Neural progenitor cell (in vitro differentiated cells): ENCODE measurements around the gene STPG4. TPM values are rescaled to one million over a fixed set of nuclear protein-coding genes. Genes with fewer than 3 reads are reported as not detected.

Experiments used
- DNase-seq: peaks from one replicate; pipeline ENCODE4 v3.0.0-alpha.2; 2016; ENCODE audit warnings: low spot score
- H2AFZ ChIP-seq: fragments of 200-600 bp; sonication (generic); replicated peaks from 2 replicates; pipeline ENCODE4 v1.6.1; 2016; ENCODE audit warnings: antibody characterized with exemption
- H3F3A ChIP-seq: fragments of 200-600 bp; sonication (generic); 2 replicates; pipeline ENCODE4 v1.6.1; 2016; ENCODE audit warnings: antibody characterized with exemption, low read depth
- H3K27ac ChIP-seq: fragments of 200-600 bp; sonication (generic); 2 replicates; pipeline ENCODE4 v1.5.1; 2016; ENCODE audit warnings: mild to moderate bottlenecking
- H3K27me3 ChIP-seq: fragments of 200-600 bp; sonication (generic); 2 replicates; pipeline ENCODE4 v1.6.1; 2016; ENCODE audit warnings: mild to moderate bottlenecking, moderate library complexity
- H3K36me3 ChIP-seq: fragments of 200-600 bp; sonication (generic); 2 replicates; pipeline ENCODE4 v1.5.1; 2016
- H3K4me1 ChIP-seq: fragments of 200-600 bp; sonication (generic); 2 replicates; pipeline ENCODE4 v1.6.1; 2016; ENCODE audit warnings: mixed run types
- H3K4me2 ChIP-seq: fragments of 200-600 bp; sonication (generic); 2 replicates; pipeline ENCODE4 v1.6.1; 2016
- H3K4me3 ChIP-seq: fragments of 200-600 bp; sonication (generic); 2 replicates; pipeline ENCODE4 v1.5.1; 2016
- H3K79me2 ChIP-seq: fragments of 200-600 bp; sonication (generic); 2 replicates; pipeline ENCODE4 v1.6.1; 2016; ENCODE audit warnings: low read depth
- H3K9ac ChIP-seq: fragments of 200-600 bp; sonication (generic); 2 replicates; pipeline ENCODE4 v1.6.1; 2016
- H3K9me3 ChIP-seq: fragments of 200-600 bp; sonication (generic); 2 replicates; pipeline ENCODE4 v1.5.1; 2016; ENCODE audit warnings: low read depth
- H4K20me1 ChIP-seq: fragments of 200-600 bp; sonication (generic); 2 replicates; pipeline ENCODE4 v1.6.1; 2016; ENCODE audit warnings: low read depth
- H3K27ac Mint-ChIP-seq: 3 replicates; pipeline ENCODE4 v1.8.0; 2021; ENCODE audit warnings: mixed read lengths
- H3K27me3 Mint-ChIP-seq: 2 replicates; pipeline ENCODE4 v1.8.0; 2022; ENCODE audit warnings: low read depth, mild to moderate bottlenecking, inconsistent platforms, moderate library complexity, mixed read lengths; ENCODE audit not compliant: insufficient read depth
- H3K36me3 Mint-ChIP-seq: 3 replicates; pipeline ENCODE4 v1.8.0; 2021; ENCODE audit warnings: mixed read lengths
- H3K4me1 Mint-ChIP-seq: 3 replicates; pipeline ENCODE4 v1.8.0; 2021; ENCODE audit warnings: mixed read lengths
- H3K4me3 Mint-ChIP-seq: 3 replicates; pipeline ENCODE4 v1.8.0; 2021; ENCODE audit warnings: mild to moderate bottlenecking, moderate library complexity, mixed read lengths
- H3K9me3 Mint-ChIP-seq: 3 replicates; pipeline ENCODE4 v1.8.0; 2020; ENCODE audit warnings: mixed read lengths
- EZH2 ChIP-seq: fragments of 200-600 bp; sonication (generic); IDR thresholded peaks from 2 replicates; pipeline ENCODE4 v1.6.1; 2017; ENCODE audit warnings: antibody characterized with exemption, mild to moderate bottlenecking, moderate library complexity
- EZH2phosphoT487 ChIP-seq: fragments of 200-600 bp; sonication (generic); IDR thresholded peaks from 2 replicates; pipeline ENCODE4 v1.6.1; 2017; ENCODE audit warnings: antibody characterized with exemption
- total RNA-seq: library from RNA; depleted of rRNA; stranded (reverse); fragments of >200 nt; gene quantifications from 2 replicates; pipeline ENCODE4 v1.2.3, GENCODE V29; 2015; ENCODE audit warnings: low replicate concordance
- TF ChIP-seq, protein P1 (sequence below): fragments of 200-600 bp; sonication (generic); IDR thresholded peaks from 2 replicates; pipeline ENCODE4 v1.5.1; 2017; ENCODE audit warnings: antibody characterized with exemption, mild to moderate bottlenecking

STPG4 gene
- total RNA-seq, 1 donor from 2014 or later = not detected

DNA sequence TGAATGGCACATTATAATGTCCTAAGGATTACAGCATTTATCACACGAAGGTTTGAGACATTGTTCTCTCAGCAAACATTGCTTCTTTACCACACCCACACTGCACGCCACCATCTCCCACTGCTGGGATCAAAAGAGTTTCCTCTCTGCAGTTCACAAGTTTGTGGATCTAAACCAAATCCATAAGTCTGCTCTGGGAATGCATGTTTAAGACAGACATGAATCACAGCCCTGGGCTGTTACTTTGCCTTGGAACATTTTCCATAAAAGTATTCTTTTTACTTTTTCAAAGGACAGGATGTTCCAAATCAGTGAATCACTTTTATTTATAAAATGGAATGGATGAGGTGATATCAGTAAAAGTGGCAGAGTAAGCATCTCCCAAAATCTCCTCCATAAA, 36.1 kb downstream of the STPG4 start:
- Histone ChIP-seq H3K4me2 (no peak overlapping the region), H3K79me2 (no peaks in the 10 kb centered on the region), H2AFZ (no peak overlapping the region), H3K4me1 (peaks cover 6% of the 10 kb centered on the region), H3K36me3 (no peaks in the 10 kb centered on the region), H3K9ac (no peak overlapping the region), H3F3A (no peaks in the 10 kb centered on the region), H3K27me3 (no peaks in the 10 kb centered on the region), H3K4me3 (no peak overlapping the region), H3K9me3 (no peaks in the 10 kb centered on the region), H4K20me1 (no peaks in the 10 kb centered on the region), H3K27ac (no peak overlapping the region)
- DNase-seq = no peak
- Mint-ChIP-seq H3K4me3 (no peak overlapping the region), H3K4me1 (peaks cover 19% of the 10 kb centered on the region), H3K27me3 (peaks cover 4% of the 10 kb centered on the region), H3K36me3 (no peaks in the 10 kb centered on the region), H3K9me3 (no peaks in the 10 kb centered on the region), H3K27ac (no peak overlapping the region)
- TF ChIP-seq EZH2phosphoT487 = no peak

DNA sequence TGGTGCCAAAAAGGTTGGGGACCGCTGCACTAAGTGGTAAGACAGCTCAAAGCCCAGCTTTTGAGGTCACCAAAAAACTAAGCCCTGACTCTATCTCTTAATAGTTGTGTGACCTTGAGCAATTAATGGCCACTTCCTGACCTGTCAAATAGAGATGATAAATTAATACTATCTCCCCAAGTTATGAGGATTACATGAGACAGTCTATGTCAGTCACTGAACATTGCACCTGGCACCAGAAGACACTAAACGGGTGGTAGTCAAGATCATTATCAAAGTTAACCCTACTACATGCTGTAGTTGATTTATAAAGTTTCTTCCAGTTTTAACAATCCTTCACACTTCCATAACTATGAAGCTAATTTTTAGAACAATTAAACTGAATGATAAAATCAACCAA, 36.5 kb downstream of the STPG4 start:
- Histone ChIP-seq H4K20me1 (no peaks in the 10 kb centered on the region), H3K27me3 (no peaks in the 10 kb centered on the region), H2AFZ (no peak overlapping the region), H3K4me2 (no peak overlapping the region), H3K9ac (no peak overlapping the region), H3K9me3 (no peaks in the 10 kb centered on the region), H3K27ac (no peak overlapping the region), H3K4me3 (no peak overlapping the region), H3F3A (no peaks in the 10 kb centered on the region), H3K36me3 (no peaks in the 10 kb centered on the region), H3K79me2 (no peaks in the 10 kb centered on the region), H3K4me1 (peaks cover 6% of the 10 kb centered on the region)
- Mint-ChIP-seq H3K9me3 (no peaks in the 10 kb centered on the region), H3K4me1 (peaks cover 19% of the 10 kb centered on the region), H3K4me3 (no peak overlapping the region), H3K27me3 (peaks cover 4% of the 10 kb centered on the region), H3K36me3 (no peaks in the 10 kb centered on the region), H3K27ac (no peak overlapping the region)
- no peak for TF ChIP-seq EZH2phosphoT487
- no peak for TF ChIP-seq EZH2
- TF ChIP-seq, protein P1, sequence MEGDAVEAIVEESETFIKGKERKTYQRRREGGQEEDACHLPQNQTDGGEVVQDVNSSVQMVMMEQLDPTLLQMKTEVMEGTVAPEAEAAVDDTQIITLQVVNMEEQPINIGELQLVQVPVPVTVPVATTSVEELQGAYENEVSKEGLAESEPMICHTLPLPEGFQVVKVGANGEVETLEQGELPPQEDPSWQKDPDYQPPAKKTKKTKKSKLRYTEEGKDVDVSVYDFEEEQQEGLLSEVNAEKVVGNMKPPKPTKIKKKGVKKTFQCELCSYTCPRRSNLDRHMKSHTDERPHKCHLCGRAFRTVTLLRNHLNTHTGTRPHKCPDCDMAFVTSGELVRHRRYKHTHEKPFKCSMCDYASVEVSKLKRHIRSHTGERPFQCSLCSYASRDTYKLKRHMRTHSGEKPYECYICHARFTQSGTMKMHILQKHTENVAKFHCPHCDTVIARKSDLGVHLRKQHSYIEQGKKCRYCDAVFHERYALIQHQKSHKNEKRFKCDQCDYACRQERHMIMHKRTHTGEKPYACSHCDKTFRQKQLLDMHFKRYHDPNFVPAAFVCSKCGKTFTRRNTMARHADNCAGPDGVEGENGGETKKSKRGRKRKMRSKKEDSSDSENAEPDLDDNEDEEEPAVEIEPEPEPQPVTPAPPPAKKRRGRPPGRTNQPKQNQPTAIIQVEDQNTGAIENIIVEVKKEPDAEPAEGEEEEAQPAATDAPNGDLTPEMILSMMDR = no peak
- no peak for DNase-seq

DNA sequence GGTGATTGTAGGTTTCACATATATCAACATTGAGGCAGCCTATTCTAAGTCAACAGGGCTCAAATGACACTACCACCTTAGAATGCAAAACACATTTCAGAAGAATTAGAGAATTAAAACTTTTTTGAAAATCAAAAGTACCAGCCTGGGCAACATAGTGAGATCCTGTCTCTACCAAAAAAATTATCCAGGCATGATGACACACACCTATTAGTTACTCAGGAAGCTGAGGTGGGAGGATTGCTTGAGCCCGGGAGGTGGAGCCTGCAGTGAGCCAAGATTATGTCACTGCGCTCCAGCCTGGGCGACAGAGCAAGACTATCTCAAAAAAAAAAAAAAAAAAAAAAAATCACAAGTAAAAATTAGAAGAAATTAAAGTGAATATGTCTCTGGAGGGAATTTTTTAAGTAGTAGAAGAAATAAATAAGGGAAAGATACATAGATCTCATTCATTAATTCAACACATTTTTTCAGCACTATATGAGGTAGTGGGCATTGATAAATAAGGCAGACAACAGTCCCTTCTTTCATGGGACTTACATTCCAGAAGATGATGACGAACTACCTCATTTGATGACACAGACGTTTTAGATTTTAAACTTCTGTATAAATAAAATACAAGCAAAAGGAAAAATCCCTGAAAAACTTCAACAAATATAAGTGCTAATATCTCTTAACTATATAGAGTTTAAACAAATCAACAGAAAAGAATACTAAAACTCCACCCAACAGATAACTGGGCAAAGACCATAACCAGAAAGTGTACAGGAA, 42.3 kb downstream of the STPG4 start:
- Mint-ChIP-seq H3K27me3 (peaks cover 4% of the 10 kb centered on the region), H3K36me3 (no peaks in the 10 kb centered on the region), H3K9me3 (peaks cover 2% of the 10 kb centered on the region), H3K4me1 (no peaks in the 10 kb centered on the region), H3K4me3 (no peak overlapping the region), H3K27ac (no peak overlapping the region)
- DNase-seq = no peak
- no peaks in the 10 kb centered on the region for H3K27me3 ChIP-seq
- TF ChIP-seq EZH2phosphoT487 = no peak
- TF ChIP-seq, protein P1 = no peak
- TF ChIP-seq EZH2 = no peak
- H3K9me3 ChIP-seq = no peaks in the 10 kb centered on the region
- H3K4me3 ChIP-seq = no peak overlapping the region
- H3K79me2 ChIP-seq = no peaks in the 10 kb centered on the region
- H3K36me3 ChIP-seq = no peaks in the 10 kb centered on the region
- H3K9ac ChIP-seq = no peak overlapping the region
- no peaks in the 10 kb centered on the region for H4K20me1 ChIP-seq
- H3K27ac ChIP-seq = no peak overlapping the region
- H2AFZ ChIP-seq = no peak overlapping the region
- H3K4me1 ChIP-seq = no peaks in the 10 kb centered on the region
- H3K4me2 ChIP-seq = no peak overlapping the region
- H3F3A ChIP-seq = no peaks in the 10 kb centered on the region

DNA sequence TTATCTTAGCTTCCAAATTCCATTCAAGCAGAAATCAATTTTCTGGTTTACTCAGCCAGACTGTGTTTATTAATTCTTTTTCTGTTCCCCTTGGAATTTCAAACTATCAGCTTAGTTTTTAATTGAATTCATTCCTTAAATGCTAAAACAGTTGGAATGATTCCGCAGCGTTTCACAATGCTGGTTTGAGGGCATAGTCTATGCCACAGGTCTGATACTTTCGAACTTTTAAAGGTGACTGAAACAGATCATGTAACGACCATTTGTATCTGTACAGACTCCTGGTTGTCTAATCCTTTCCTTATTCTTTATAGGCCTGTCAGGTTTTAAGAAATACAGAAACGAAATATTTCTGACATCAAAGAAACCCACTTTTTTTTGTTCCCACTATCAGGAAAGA, 45.4 kb downstream of the STPG4 start:
- peaks cover 2% of the 10 kb centered on the region for H3K9me3 Mint-ChIP-seq
- no peak overlapping the region for H3K4me2 ChIP-seq

More for the DNA sequence above, 45.4 kb downstream of the STPG4 start:
- H3K27ac Mint-ChIP-seq = no peak overlapping the region
- H3K79me2 ChIP-seq = no peaks in the 10 kb centered on the region
- no peaks in the 10 kb centered on the region for H3K4me1 ChIP-seq
- no peaks in the 10 kb centered on the region for H4K20me1 ChIP-seq
- H3K36me3 ChIP-seq = no peaks in the 10 kb centered on the region
- DNase-seq = no peak
- H3K27me3 ChIP-seq = no peaks in the 10 kb centered on the region
- no peaks in the 10 kb centered on the region for H3F3A ChIP-seq
- no peak for TF ChIP-seq EZH2phosphoT487
- TF ChIP-seq, protein P1 = no peak
- no peak for TF ChIP-seq EZH2
- no peaks in the 10 kb centered on the region for H3K4me1 Mint-ChIP-seq
- peaks cover 4% of the 10 kb centered on the region for H3K27me3 Mint-ChIP-seq
- H2AFZ ChIP-seq = no peak overlapping the region
- no peaks in the 10 kb centered on the region for H3K9me3 ChIP-seq
- H3K4me3 ChIP-seq = no peak overlapping the region
- H3K36me3 Mint-ChIP-seq = no peaks in the 10 kb centered on the region
- H3K27ac ChIP-seq = no peak overlapping the region
- no peak overlapping the region for H3K9ac ChIP-seq
- no peak overlapping the region for H3K4me3 Mint-ChIP-seq
